ENCODE results near the gene TRIP10.

DNA sequence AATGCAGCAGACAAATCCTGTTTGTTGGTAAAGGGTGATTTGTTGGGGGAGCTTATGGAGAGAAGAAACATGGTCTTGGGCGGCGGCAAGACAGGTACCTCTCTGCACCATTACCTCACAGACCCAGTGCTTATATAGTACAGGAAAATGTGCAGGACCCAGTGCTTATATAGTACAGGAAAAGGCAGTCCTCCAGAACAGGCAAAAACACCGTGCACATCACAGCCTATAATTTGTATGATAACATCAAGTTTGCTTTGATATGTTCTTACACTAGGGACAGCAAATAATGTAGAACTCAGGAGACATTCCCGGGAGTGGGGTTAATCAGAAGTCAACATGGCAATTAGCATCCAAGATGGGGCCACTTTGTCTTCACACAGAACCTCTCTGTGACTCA is 53.9 kb downstream of the TRIP10 start:
- TF ChIP-seq POLR2AphosphoS5 (IDR thresholded peaks at IDR 0.05): no peak
- TF ChIP-seq, protein P1, sequence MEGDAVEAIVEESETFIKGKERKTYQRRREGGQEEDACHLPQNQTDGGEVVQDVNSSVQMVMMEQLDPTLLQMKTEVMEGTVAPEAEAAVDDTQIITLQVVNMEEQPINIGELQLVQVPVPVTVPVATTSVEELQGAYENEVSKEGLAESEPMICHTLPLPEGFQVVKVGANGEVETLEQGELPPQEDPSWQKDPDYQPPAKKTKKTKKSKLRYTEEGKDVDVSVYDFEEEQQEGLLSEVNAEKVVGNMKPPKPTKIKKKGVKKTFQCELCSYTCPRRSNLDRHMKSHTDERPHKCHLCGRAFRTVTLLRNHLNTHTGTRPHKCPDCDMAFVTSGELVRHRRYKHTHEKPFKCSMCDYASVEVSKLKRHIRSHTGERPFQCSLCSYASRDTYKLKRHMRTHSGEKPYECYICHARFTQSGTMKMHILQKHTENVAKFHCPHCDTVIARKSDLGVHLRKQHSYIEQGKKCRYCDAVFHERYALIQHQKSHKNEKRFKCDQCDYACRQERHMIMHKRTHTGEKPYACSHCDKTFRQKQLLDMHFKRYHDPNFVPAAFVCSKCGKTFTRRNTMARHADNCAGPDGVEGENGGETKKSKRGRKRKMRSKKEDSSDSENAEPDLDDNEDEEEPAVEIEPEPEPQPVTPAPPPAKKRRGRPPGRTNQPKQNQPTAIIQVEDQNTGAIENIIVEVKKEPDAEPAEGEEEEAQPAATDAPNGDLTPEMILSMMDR (IDR thresholded peaks at IDR 0.05): no peak
